IPS-20b (cell line): ENCODE results near the gene ADCK2.
"Not testable (repeated sequence)": the region's sequence is repeated elsewhere in the genome, so short reads cannot be mapped to it uniquely, and the experiment has no call there.

Experiments used
- H3K27ac ChIP-seq: one replicate; pipeline ENCODE4 v1.5.1; 2013; ENCODE audit warnings: low read length
- H3K27me3 ChIP-seq: 2 replicates; pipeline ENCODE4 v1.6.1; 2013; ENCODE audit warnings: mild to moderate bottlenecking, low read length, inconsistent platforms; ENCODE audit not compliant: insufficient read depth
- H3K36me3 ChIP-seq: 2 replicates; pipeline ENCODE4 v1.6.1; 2013; ENCODE audit warnings: low read depth, mild to moderate bottlenecking, inconsistent platforms, low read length, moderate library complexity; ENCODE audit not compliant: insufficient read depth
- H3K4me1 ChIP-seq: 2 replicates; pipeline ENCODE4 v1.6.1; 2013; ENCODE audit warnings: mild to moderate bottlenecking, control low read depth, inconsistent platforms, low read length, moderate library complexity; ENCODE audit not compliant: insufficient read depth
- H3K4me3 ChIP-seq: 2 replicates; pipeline ENCODE4 v1.5.1; 2013; ENCODE audit warnings: mild to moderate bottlenecking, low read length, inconsistent platforms
- H3K9ac ChIP-seq: 2 replicates; pipeline ENCODE4 v1.6.1; 2013; ENCODE audit warnings: low read depth, mild to moderate bottlenecking, inconsistent platforms, low read length, moderate library complexity
- H3K9me3 ChIP-seq: 2 replicates; pipeline ENCODE4 v1.6.1; 2013; ENCODE audit warnings: mild to moderate bottlenecking, low read depth, low read length, inconsistent platforms; ENCODE audit not compliant: insufficient read depth

The ADCK2 gene

GRCh38 chr7:140734096-140734495, 61.4 kb downstream of the ADCK2 start:
- Histone ChIP-seq H3K4me1 (peaks cover 7% of the 10 kb centered on the region; the same call in 1 of the 2 replicates), H3K9me3 (no peaks in the 10 kb centered on the region), H3K27ac (no peak overlapping the region), H3K36me3 (peaks cover 14% of the 10 kb centered on the region), H3K27me3 (no peaks in the 10 kb centered on the region), H3K4me3 (no peak overlapping the region), H3K9ac (no peak overlapping the region)

- Histone ChIP-seq H3K4me1 (peaks cover 7% of the 10 kb centered on the region; the same call in 1 of the 2 replicates), H3K9ac (no peak overlapping the region), H3K9me3 (no peaks in the 10 kb centered on the region), H3K4me3 (no peak overlapping the region), H3K36me3 (peaks cover 19% of the 10 kb centered on the region), H3K27me3 (no peaks in the 10 kb centered on the region), H3K27ac (no peak overlapping the region)
Observed at GRCh38 chr7:140734729-140735128, 62.0 kb downstream of the ADCK2 start.

GRCh38 chr7:140738280-140738679, 65.5 kb downstream of the ADCK2 start:
- Histone ChIP-seq H3K36me3 (peaks cover 23% of the 10 kb centered on the region), H3K27ac (no peak overlapping the region), H3K27me3 (no peaks in the 10 kb centered on the region), H3K9ac (no peak overlapping the region), H3K9me3 (no peaks in the 10 kb centered on the region), H3K4me3 (no peak overlapping the region), H3K4me1 (no peaks in the 10 kb centered on the region)

- not testable (repeated sequence) for H3K27ac ChIP-seq, H3K4me3 ChIP-seq, H3K9ac ChIP-seq, H3K9me3 ChIP-seq, H3K27me3 ChIP-seq, H3K4me1 ChIP-seq
- peaks cover 21% of the 10 kb centered on the region; the same call in 1 of the 2 replicates for H3K36me3 ChIP-seq
Observed at GRCh38 chr7:140743255-140743654, 70.5 kb downstream of the ADCK2 start.

- Histone ChIP-seq H3K9me3 (no peaks in the 10 kb centered on the region), H3K27me3 (no peaks in the 10 kb centered on the region), H3K9ac (no peak overlapping the region), H3K36me3 (peaks cover 20% of the 10 kb centered on the region), H3K4me3 (no peak overlapping the region), H3K4me1 (0 out of 2 replicates have a peak, but pooled peaks cover 2% of the 10 kb centered on the region), H3K27ac (no peak overlapping the region)
Observed at GRCh38 chr7:140744005-140744404, 71.3 kb downstream of the ADCK2 start.
